Measurements from ENCODE around the gene OPRM1. TPM values are rescaled to one million over a fixed set of nuclear protein-coding genes. Genes with fewer than 3 reads are reported as not detected.

Gene OPRM1
- total RNA-seq, 1 donor from 2014 or later = not detected

- no peaks in the 10 kb centered on the region for H3K4me1 Mint-ChIP-seq
- no peak for DNase-seq (ENCODE audit: low spot score)
- H3K27ac Mint-ChIP-seq = no peak overlapping the region
- H2AFZ ChIP-seq (replicated peaks) = no peak overlapping the region
- no peaks in the 10 kb centered on the region for H4K20me1 ChIP-seq (ENCODE audit: low read depth)
- H3K9me3 ChIP-seq (ENCODE audit: low read depth) = no peaks in the 10 kb centered on the region
- H3K9me3 Mint-ChIP-seq = no peaks in the 10 kb centered on the region
- no peaks in the 10 kb centered on the region for H3K27me3 Mint-ChIP-seq (ENCODE audit: insufficient read depth, low read depth)
- no peaks in the 10 kb centered on the region for H3K79me2 ChIP-seq (ENCODE audit: low read depth)
- no peaks in the 10 kb centered on the region for H3K36me3 Mint-ChIP-seq
- no peaks in the 10 kb centered on the region for H3F3A ChIP-seq (ENCODE audit: low read depth)
- H3K4me3 ChIP-seq = no peak overlapping the region
- H3K4me1 ChIP-seq = no peaks in the 10 kb centered on the region
- no peak overlapping the region for H3K4me2 ChIP-seq
- no peak overlapping the region for H3K9ac ChIP-seq
- no peak overlapping the region for H3K4me3 Mint-ChIP-seq
- H3K36me3 ChIP-seq = no peaks in the 10 kb centered on the region
- H3K27me3 ChIP-seq = no peaks in the 10 kb centered on the region
- TF ChIP-seq CTCF (IDR thresholded peaks at IDR 0.05) = no peak
- no peak for TF ChIP-seq EZH2 (IDR thresholded peaks at IDR 0.05)
- TF ChIP-seq EZH2phosphoT487 (IDR thresholded peaks at IDR 0.05) = no peak
- H3K27ac ChIP-seq = no peak overlapping the region
These were observed 194.3 kb downstream of the OPRM1 start for GRCh38 chr6:154233383-154233782.

- no peaks in the 10 kb centered on the region for H3K36me3 ChIP-seq
- H3K4me1 ChIP-seq = no peaks in the 10 kb centered on the region
- no peak overlapping the region for H3K27ac ChIP-seq
- H3K4me3 ChIP-seq = no peak overlapping the region
- H3K4me3 Mint-ChIP-seq = no peak overlapping the region
- no peaks in the 10 kb centered on the region for H3K27me3 ChIP-seq
- TF ChIP-seq CTCF (IDR thresholded peaks at IDR 0.05) (no peak), EZH2 (IDR thresholded peaks at IDR 0.05) (no peak), EZH2phosphoT487 (IDR thresholded peaks at IDR 0.05) (no peak)
- DNase-seq (ENCODE audit: low spot score) = no peak
- H3K4me1 Mint-ChIP-seq = no peaks in the 10 kb centered on the region
- no peaks in the 10 kb centered on the region for H3K9me3 ChIP-seq (ENCODE audit: low read depth)
- no peak overlapping the region for H3K27ac Mint-ChIP-seq
- H3K79me2 ChIP-seq (ENCODE audit: low read depth) = no peaks in the 10 kb centered on the region
- no peak overlapping the region for H3K4me2 ChIP-seq
- H2AFZ ChIP-seq (replicated peaks) = no peak overlapping the region
- H3F3A ChIP-seq (ENCODE audit: low read depth) = no peaks in the 10 kb centered on the region
- no peaks in the 10 kb centered on the region for H3K36me3 Mint-ChIP-seq
- H3K9me3 Mint-ChIP-seq = no peaks in the 10 kb centered on the region
- H3K27me3 Mint-ChIP-seq (ENCODE audit: insufficient read depth, low read depth) = no peaks in the 10 kb centered on the region
- H3K9ac ChIP-seq = no peak overlapping the region
- H4K20me1 ChIP-seq (ENCODE audit: low read depth) = no peaks in the 10 kb centered on the region
These were observed 195.2 kb downstream of the OPRM1 start for GRCh38 chr6:154234019-154234772.

DNA sequence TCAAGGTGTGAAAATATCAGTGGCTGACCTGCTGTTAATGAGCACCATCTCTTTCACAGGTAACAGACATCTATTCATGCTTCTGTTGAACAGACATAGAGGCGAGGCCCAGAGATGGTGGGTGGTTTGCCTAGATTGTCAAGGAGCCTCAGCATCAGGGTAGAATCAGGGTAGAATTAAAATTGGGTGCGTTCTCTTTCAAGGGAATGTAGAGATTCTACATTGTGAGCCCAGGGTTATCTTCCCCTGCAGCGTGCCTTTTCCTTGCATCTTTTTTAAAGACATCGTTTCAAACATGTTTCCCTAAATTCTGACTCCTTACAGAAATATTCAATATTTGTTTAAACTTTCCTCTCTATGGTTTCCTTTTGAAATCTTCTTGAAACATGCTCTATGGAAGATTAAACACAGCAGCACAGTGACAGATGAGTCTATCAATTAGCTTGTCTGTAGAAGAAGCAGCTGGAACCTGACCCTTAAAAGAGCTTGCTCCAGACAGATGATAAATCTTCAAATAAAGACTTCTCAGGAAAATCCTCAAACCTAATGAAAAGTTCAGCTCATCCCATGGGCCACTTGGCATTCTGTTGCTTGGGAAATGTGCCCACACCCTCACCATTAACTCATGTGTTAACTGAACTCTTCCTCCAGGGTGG lies 197.7 kb downstream of the OPRM1 start:
- no peak overlapping the region for H3K27ac ChIP-seq
- no peaks in the 10 kb centered on the region for H3K27me3 ChIP-seq
- no peaks in the 10 kb centered on the region for H3K36me3 ChIP-seq
- Mint-ChIP-seq H3K27me3 (ENCODE audit: insufficient read depth, low read depth) (no peaks in the 10 kb centered on the region), H3K4me1 (no peaks in the 10 kb centered on the region), H3K9me3 (no peaks in the 10 kb centered on the region), H3K4me3 (no peak overlapping the region), H3K27ac (no peak overlapping the region), H3K36me3 (no peaks in the 10 kb centered on the region)
- H3K4me1 ChIP-seq = no peaks in the 10 kb centered on the region
- no peaks in the 10 kb centered on the region for H3F3A ChIP-seq (ENCODE audit: low read depth)
- H3K9me3 ChIP-seq (ENCODE audit: low read depth) = no peaks in the 10 kb centered on the region
- H3K9ac ChIP-seq = no peak overlapping the region
- no peaks in the 10 kb centered on the region for H4K20me1 ChIP-seq (ENCODE audit: low read depth)
- H3K4me3 ChIP-seq = no peak overlapping the region
- TF ChIP-seq EZH2 (IDR thresholded peaks at IDR 0.05) (no peak), EZH2phosphoT487 (IDR thresholded peaks at IDR 0.05) (no peak), CTCF (IDR thresholded peaks at IDR 0.05) (no peak)
- H2AFZ ChIP-seq (replicated peaks) = no peak overlapping the region
- H3K4me2 ChIP-seq = no peak overlapping the region
- DNase-seq (ENCODE audit: low spot score) = no peak
- no peaks in the 10 kb centered on the region for H3K79me2 ChIP-seq (ENCODE audit: low read depth)
